ENCODE results near the gene TXNRD1. TPM values are rescaled to one million over a fixed set of nuclear protein-coding genes. Genes with fewer than 3 reads are reported as not detected.
"Not testable (repeated sequence)": the region's sequence is repeated elsewhere in the genome, so short reads cannot be mapped to it uniquely, and the experiment has no call there.

TXNRD1 gene
- total RNA-seq, 1 donor from 2014 or later = 102 TPM

DNA sequence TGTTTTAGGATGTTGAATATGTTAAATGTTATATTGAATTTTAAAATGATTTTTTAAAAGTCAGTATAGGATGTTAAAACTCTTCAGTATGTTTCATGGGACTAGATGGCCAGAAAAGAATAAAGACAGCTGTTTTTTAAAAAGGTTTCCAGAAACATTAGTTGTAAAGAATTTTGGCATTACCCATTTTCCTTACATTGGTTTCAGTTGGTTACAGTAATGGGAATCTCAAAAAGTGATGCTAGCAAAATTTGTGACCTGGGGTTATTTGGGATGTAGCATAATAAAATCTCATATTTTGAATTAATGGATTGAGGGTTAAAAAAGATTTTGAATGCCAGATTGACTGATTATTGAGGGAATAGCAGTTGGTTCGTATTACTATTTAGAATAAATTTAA, 113.2 kb downstream of the TXNRD1 start:
- DNase-seq = no peak

- no peak for DNase-seq
Measured at GRCh38 chr12:104329707-104330532, 114.3 kb downstream of the TXNRD1 start.

GRCh38 chr12:104331376-104331775, 115.8 kb downstream of the TXNRD1 start:
- DNase-seq = no peak

- DNase-seq = not testable (repeated sequence)
Measured at GRCh38 chr12:104332273-104332672, 116.7 kb downstream of the TXNRD1 start.

DNA sequence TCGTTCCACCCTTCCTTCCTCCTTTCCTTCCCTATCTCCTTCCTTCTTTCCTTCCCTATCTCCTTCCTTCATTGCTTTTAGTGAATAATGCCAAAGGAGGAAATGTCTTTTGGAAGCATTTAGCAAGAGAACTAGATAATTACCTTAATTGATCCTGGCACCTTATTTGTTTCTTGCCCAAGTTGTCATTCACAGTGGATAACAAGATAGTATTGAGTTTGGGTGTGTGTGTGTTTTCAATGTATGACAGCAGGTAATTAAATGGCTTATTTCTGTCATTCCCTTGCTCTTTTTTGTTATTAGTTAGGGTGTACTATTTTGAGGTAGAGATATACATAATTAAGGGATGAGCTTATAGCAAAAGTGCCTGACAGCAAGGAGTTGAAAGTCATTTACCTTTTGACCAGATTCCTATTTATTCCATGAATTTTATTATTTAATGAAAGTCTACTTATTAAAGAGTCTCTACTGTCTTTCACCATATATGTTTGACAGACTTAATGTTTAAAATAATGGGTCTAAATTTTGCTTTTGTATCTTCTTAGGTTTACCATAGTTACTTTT, 118.2 kb downstream of the TXNRD1 start:
- DNase-seq = no peak

DNA sequence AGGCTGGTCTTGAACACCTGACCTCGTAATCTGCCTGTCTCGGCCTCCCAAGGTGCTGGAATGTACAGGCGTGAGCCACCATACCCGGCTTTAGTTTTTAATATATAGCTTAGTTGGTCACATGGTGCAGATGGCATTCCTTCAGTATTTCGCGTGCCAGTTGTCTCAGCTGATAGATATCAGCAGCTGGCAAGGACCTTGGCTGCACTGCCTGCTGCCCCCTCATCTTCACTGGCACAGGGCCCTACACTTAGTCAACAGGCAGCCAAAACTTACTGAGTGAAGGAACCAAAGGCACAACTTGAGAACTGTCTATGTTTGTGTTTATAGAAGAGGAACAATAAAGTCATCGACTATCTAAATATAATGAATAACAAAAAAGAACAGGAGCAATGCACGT, 119.0 kb downstream of the TXNRD1 start:
- DNase-seq = no peak

GRCh38 chr12:104336115-104336514, 120.5 kb downstream of the TXNRD1 start:
- DNase-seq = no peak

DNA sequence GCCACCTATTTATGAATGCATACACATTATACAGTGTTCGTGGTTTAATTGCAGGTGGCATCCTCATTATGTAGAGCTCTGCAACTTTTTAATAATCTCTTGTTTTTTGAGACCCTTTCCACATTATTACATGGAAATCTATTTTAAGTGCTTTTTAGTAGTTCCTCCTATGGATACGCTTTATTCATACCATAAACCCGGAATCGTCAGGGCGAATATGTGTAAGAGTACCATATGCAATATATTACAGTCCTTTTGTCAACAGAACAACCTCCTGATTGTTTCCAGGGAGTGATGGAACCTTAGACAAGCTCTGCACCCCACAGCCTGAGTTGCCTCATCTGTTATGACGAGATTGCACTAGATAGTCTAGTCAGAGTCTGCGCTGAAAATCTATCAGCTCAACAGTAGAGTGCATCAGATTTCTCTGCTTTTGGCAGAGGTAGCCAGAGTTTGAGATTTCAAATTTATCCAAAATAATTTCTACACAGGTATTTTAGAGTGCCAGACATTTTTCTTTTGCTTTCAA, 121.5 kb downstream of the TXNRD1 start:
- no peak for DNase-seq

DNA sequence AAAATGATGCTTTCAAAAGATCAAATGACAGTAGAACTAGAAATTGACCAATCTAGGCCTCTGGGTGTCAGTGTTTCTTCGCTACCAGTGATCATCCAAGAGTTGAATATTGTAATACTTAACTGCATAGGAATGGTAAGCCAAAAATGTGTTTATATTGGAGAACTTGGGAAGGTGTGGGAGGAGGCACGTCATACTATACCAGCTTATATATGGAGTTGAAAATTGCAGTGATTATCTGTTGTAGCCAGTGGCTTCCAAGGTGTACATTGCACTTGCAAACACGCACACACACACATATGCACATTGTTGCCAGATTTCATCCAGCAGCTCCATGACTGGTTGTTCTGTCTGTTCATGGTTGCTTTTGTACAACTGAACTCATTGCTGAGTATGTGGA, 124.1 kb downstream of the TXNRD1 start:
- no peak for DNase-seq

DNA sequence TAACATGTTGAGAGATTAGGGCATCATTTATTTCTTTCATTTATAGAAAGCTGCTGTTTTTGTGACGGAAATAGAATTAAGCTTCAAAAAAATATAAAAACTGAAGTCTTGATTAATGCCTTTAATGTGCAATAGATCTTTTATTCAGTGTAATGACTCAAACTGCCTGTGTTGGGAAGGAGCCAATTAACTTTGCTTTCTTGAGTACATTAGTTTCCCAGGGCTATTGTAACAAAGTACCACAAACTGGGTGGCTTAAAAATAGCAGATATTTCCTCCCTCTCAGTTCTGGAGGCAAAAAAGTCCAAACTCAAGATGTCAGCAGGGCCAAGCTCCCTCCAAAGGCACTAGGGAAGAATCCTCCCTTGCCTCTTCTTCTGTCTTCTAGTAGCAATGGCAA, 124.6 kb downstream of the TXNRD1 start:
- no peak for DNase-seq

DNA sequence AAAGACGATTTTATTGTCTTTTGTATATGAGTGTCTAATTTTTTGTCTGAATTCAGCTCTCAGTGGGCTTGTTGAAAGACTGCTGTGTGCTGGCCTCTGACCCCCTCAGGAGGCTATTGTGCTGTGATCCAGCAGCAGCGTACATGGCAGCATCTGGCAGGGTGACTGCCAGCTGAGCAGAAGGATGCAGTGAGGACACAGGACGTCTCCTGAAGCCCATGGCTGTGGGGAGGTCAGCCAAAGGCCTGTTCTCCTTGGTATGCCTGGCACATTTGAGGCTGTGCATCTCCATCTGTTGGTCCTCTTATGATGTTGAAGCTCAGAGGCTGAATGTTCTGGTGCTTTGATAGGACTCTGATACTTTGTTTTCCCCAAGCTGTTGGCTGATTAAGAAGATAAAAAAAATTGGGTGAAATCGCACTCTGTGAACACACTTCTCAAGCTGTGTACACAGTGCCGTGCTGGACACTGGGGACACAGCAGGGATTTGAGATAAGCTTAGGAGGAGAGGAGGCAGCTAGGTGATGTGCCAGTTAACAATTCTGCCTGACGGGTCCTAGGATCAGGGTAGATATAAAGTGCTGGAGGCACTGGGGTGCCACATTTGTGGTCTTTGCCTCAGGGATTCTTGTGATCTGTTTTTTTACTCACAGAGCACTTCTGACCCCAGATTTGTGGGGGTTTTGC, 125.5 kb downstream of the TXNRD1 start:
- no peak for DNase-seq

- DNase-seq = no peak
Measured at GRCh38 chr12:104342147-104342546, 126.6 kb downstream of the TXNRD1 start.

DNA sequence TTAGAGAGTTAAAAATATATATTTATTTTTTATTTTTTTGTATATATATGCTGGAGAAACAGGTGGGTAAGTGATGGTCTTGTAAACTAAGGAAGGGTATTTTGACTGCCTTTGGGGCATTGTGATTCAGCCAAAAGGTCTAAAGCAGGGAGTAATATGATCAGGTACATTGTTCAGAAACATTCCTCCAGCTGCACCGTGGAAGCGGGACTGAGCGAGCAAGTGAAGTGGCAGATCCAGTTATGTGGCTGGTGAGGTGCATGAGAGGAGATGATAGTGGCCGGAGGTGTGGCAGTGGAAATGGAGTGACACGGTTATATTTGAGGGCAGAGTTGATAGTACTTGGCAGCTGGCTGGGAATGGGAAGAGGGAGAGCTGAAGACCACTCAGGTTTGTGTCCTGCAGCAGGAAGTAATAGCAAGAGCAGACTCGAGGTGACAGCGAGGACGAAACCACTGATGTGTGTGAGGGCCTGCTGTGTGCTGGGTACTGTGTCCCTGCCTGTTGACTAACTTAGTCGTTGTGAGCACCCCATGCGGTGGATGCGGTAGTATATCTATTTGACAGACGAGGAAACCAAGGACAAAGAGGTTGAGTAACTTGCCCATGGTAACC, 127.2 kb downstream of the TXNRD1 start:
- DNase-seq = no peak

GRCh38 chr12:104344682-104345081, 129.1 kb downstream of the TXNRD1 start:
- no peak for DNase-seq

DNA sequence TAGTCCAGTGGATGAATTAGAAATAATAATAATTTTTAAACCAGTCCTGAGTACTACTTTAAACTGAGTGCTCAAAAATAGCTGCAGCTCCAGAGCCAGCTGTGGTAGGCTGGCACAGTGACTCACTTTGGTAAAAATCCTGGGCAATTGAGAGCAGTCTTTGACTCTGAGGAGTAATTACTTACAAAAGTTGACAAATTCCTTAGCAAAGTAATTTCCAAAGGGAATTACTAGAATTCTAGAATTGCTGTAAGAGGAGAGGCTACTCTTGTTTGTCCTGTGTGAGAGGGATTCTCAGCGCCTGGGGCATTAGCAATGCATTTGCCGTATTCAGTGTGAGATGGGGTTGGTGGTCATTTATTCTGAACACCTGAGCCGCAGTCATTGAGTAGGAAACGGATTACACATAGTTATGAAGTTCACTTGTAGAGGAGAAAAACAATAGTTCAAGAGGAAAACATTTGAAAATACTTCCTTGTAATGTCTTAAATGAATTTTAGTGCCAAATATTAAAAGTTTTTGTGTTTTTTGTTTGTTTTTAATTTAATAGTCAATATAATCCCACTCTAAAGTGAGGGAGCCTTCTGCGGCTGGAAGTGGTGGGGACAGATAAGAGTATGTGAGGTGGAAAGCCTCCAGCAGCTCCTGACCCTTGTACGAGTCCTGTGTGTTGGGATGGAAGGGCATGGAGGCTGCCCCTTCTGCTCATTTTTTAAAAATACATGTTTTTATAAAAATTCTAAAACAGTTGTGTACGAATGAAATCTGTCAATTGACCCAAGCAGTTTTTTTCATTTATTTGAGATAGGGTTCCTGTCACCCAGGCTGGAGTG, 129.9 kb downstream of the TXNRD1 start:
- no peak for DNase-seq

DNA sequence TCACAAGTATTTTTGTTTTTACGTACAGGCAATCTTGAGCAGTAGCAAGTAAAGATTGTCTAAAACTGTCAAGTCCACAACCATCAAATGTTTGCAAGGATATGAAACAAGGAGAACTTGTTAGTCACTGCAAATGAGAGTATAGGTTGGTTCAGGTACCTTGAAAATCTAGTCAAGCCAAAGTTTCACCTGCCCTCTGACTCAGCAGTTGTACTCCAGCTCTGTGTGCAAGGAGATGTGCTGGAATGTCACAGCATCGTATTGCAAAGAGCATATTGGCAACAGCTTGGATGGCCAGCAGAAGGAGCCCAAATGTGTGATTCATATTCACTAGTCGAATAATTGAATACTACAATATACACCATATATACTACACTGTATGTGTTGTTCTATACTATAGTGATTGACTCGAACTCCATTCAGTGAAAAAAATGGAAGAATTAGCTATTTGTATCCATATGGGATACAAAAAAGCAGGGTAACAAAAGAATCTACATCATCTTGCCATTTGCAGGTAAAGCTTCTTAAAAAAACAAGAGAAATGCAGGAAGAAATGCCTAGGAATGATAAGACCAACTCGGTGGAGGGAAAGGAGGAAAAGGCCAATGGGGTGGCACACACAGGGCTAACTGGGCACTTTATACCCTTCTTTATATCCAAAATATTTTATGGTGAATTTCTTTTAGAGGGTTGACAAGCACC, 131.9 kb downstream of the TXNRD1 start:
- no peak for DNase-seq

- no peak for DNase-seq
Measured at GRCh38 chr12:104348283-104348993, 132.9 kb downstream of the TXNRD1 start.

GRCh38 chr12:104348994-104349494, 133.5 kb downstream of the TXNRD1 start:
- no peak for DNase-seq

GRCh38 chr12:104350211-104351056, 134.9 kb downstream of the TXNRD1 start:
- no peak for DNase-seq

Data from occipital lobe (tissue), 2 donors.